IPS-NIHi7 (cell line): ENCODE measurements around the gene MTX3.

ENCODE experiments used
- DNase-seq: peaks from one replicate; pipeline ENCODE4 v3.0.0; 2012; ENCODE audit warnings: mixed read lengths; ENCODE audit errors: extremely low spot score

MTX3 gene

DNA sequence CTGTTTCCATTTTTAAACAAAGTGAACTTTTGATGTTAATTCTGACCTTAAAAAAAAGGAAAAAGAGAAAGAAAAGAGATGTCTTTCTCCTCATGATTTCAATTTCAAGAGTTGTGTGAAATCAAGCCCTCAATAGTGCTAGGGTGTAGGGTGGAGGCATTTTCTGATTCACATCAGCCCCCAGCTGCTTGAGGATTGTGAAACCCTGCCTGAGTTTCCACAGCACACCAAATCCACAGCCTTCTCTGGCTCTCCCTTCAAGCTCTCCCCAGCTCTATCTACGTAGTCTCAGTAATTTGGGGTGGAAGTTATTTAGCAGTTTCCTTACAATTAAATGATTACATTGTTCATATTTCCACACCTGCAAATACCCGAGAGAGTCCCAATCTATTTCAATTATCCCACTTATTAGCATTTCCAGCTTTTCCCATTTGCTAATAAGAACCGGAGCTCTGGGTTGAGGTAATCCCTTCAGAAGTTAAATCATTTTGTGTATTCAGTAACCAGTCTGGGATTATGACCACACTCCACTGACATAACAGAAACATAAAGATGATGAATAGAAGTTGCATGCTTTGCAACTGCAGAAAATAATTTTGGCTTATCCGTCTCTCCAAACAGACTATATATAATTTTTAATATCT is 54.9 kb downstream of the MTX3 start:
- DNase-seq = no peak

- DNase-seq = no peak
Measured at GRCh38 chr5:79934681-79935080, 56.4 kb downstream of the MTX3 start.

- no peak for DNase-seq
Measured at GRCh38 chr5:79932510-79933504, 58.3 kb downstream of the MTX3 start.

DNA sequence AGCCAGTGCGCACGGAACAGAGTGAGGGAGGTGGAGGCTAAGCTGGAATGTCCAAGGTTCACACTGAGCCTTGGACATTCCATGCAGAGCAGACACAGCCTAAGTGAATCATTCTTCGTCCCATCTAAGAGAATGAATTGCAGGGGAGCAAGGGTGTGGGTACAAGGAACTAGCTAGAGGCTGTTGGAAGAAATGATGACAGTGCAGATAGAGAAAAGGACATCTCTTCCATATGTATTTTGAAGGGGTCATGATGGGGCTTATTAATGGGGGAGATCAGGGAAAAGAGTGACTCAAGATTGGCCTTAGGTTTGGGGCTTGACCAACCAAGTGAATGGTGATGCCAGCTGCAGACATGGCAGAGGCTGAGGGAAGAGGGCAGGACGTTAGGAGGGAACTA is 59.2 kb downstream of the MTX3 start:
- DNase-seq = no peak

DNA sequence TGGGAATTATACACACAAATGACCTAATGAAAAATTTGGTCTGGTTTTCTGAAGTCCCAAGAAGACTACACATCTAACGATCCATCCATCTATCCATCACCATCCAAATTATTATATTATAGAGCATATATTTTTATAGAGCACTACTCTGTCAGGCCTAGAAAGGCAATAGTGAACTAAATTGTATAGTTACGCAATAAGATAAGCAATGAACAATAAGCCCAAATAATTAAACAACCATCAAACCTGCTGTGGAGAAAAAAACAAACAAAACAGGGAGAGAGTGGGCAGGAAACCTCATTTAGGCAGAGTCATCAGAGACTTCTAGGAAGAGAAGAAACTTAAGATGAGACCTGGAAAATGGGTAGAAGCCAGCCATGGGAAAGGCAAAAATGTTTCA is 59.7 kb downstream of the MTX3 start:
- no peak for DNase-seq

- DNase-seq = no peak
Measured at GRCh38 chr5:79929095-79929494, 62.0 kb downstream of the MTX3 start.
